Measurements from ENCODE around the gene TRAPPC6A. TPM values are rescaled to one million over a fixed set of nuclear protein-coding genes. Genes with fewer than 3 reads are reported as not detected.

The TRAPPC6A gene
- total RNA-seq, 1 donor from 2014 or later = 38.9 TPM

GRCh38 chr19:45151320-45151719 is 26.7 kb downstream of the TRAPPC6A start:
- intact Hi-C loops (cut with micrococcal nuclease) = no loop called here

DNA sequence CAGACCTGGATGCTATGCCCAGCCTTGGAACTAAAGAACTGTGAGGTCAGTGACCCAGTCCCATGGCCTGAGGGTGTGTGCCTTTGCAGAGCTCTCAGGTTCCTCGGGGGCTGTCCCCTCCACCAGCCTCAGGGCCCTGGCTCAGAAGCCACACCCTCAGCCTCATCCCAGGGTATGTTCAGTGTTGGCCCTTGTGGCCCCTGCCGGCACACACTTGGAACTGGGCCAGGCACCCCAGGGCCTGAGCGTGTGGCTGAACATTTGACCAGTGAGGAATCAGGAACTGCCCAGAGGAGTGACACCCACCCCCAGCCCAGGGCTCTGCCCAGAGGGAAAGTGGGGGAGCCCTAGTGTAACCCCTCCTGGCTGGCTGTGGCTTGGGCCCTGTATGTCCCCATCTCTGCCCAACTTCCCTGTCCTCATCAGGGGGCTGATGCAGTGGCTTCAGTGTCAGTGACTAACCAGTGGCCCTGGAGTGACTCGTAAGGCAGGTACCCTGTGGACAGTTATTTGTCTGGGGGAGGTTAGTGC is 27.2 kb downstream of the TRAPPC6A start:
- intact Hi-C loops (cut with micrococcal nuclease) = no loop called here

DNA sequence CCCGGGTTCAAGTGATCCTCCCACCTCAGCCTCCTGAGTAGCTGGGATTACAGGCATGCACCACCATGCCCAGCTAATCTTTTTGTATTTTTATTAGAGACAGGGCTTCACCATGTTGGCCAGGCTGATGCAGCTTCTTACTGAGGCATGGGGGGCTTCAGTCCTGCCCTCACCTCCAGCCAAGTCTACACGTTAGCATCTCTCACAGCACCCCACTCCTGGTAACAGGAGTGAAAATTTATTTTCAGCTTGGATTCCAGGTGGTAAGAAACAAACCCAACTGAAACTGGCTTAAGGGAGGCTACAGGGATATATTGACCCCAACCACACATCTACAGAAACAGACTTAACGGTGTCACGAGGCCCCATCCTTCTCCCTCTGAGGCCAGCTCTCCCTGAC is 27.9 kb downstream of the TRAPPC6A start:
- intact Hi-C loops (cut with micrococcal nuclease) = no loop called here

DNA sequence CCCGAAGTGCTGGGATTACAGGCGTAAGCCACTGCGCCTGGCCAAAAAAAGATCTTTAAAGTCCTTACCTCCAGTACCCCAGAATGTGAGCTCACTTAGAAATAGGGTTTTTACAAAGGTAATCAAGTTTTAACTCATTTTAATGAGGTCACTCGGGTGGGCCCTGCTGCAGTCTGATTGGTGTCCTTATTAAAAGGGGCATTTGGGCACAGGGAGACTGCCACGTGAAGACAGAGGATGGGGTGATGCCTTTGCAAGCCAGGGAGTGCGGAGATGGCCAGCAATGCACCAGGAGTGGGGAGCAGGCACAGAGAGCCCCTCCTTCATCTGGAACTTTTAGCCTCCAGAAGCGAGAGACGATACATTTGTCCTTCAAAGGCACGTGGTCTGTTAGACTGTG is 28.9 kb downstream of the TRAPPC6A start:
- intact Hi-C loops (cut with micrococcal nuclease) = no loop called here

DNA sequence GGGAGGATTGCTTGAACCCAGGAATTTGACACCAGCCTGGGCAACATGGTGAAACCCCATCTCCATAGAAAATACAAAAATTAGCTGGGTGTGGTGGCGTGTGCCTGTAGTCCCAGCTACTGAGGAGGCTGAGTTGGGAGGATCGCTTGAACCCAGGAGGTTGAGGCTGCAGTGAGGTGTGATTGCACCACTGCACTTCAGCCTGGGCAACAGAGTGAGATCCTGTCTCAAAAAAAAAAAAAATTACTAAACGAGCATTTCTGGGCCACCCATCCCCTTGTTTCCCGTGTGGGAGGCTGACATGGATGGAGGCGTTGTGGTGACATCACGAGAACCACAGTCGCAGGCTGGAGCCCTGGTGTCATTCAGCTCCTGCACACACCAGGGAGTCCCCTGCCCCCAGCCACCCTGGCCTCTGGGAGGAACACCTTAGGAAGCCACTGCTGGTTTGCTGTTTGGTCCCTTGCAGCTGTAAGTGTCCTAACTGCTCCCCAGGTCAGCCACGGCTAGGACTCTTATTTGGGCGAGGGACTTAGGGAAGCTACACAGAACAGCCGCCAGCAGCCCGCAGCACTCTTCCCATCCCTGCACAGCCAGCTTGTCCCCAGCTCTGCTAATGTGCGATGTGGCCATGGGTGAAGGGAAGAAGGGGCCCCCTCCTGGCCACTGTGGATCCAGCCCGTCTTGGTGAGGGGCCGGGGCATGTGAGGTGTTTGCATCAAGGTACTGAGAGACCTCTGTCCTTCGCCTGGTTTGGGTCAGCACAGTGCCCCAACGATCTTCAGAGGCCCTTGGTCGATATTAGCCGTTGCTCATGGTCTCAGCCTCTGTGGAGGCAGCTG is 30.0 kb downstream of the TRAPPC6A start:
- intact Hi-C loops (cut with micrococcal nuclease) = no loop called here

- intact Hi-C loops (cut with micrococcal nuclease) = no loop called here
Measured at GRCh38 chr19:45146741-45147205, 31.3 kb downstream of the TRAPPC6A start.

- intact Hi-C loops (cut with micrococcal nuclease) = no loop called here
Measured at GRCh38 chr19:45146251-45146650, 31.8 kb downstream of the TRAPPC6A start.

- intact Hi-C loops (cut with micrococcal nuclease) = no loop called here
Measured at GRCh38 chr19:45145270-45146189, 32.5 kb downstream of the TRAPPC6A start.

DNA sequence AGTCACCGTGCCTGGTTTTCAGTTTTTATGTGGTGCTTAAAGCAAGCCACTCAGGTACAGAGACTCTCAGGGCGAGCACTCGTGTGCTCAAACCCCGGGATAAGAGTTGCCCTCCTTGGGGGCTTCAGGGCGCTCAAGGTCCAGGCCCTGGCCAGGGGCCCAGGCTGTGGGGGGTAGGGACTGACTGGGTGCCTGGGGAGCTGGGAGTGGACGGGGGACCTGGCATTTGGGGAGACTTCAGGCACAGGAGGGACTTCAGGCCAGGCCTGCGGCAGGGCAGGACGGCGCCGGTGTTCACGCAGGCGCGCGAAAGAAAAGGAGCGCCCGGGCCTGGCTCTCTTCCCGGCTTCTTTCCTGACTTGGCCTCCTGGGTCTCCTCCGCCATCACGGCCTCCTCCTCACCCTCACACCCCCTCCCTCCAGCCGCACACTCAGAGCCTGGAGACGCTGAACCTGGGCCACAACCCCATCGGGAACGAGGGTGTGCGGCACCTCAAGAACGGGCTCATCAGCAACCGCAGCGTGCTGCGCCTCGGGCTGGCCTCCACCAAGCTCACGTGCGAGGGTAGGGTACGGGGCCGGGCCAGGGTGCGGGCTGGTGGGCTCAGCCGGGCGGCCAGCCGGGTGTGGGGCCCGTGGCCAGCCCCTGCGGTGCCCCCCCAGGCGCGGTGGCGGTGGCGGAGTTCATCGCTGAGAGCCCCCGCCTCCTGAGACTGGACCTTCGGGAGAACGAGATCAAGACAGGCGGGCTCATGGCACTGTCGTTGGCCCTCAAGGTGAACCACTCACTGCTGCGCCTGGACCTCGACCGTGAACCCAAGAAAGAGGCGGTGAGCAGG is 33.4 kb downstream of the TRAPPC6A start:
- intact Hi-C loops (cut with micrococcal nuclease) = no loop called here

DNA sequence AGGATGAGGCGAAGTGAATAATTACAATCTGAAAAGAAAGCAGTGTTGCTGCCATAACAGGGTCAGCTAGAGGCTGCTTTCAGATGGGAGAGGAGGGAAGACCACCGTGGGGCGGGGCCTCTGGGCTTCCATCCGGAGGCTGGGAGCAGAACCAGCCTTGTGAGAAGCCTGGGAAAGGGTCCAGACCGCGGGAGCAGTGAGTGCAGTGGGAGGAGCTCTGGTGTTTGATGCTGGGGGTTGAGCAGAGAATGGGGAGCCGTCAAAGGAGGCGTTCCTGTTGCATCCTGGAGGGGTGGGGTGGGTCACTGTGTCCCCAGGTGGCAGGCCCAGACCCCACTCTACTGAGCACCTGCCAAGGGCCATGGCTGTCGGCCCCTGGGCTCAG is 35.3 kb downstream of the TRAPPC6A start:
- intact Hi-C loops (cut with micrococcal nuclease) = no loop called here

DNA sequence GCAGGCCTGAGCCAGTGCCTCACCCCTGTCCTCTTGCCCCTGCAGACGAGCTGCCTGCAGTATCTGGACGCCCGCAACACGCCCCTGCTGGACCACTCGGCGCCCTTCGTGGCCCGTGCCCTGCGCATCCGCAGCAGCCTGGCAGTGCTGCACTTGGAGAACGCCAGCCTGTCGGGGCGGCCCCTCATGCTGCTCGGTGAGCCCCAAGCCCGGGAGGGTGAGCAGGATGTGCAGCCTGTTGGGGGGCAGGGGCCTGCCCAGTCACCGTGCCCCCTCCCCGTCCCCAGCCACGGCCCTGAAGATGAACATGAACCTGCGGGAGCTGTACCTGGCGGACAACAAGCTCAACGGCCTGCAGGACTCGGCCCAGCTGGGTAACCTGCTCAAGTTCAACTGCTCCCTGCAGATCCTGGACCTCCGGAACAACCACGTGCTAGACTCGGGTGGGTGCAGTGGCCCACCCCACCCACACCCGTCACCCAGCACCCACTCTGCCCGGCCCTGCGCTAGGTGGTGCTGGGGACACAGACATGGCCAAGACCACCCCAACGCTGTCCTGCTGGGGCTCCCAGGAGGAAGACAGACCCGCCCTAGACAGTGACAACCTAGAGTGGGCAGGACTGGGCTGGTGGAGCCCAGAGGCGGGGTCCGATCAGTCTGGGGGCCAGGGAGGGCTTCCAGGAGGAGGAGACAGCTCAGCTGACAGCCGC is 35.9 kb downstream of the TRAPPC6A start:
- intact Hi-C loops (cut with micrococcal nuclease) = no loop called here

- intact Hi-C loops (cut with micrococcal nuclease) = no loop called here
Measured at GRCh38 chr19:45141203-45141900, 36.7 kb downstream of the TRAPPC6A start.

DNA sequence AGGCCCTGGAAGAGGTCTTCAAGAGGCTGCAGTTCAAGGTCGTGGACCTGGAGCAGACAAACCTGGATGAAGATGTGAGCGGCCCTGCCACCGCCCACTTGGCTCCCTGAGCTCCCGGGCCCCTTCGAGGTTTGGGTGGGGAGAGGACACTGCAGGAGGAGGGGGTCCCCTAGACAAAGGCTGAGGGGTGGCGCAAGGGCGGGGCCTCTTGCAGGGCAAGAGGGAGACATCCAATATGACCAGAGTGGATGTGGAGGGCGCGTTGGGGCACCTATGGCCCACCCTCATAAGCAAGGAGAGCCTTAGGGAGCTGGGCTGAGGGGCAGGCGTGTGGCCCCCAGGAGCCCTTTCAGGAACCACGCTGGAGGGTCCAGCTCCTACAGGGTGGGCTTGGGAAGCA is 37.5 kb downstream of the TRAPPC6A start:
- intact Hi-C loops (cut with micrococcal nuclease) = no loop called here

- intact Hi-C loops (cut with micrococcal nuclease) = no loop called here
Measured at GRCh38 chr19:45140144-45140503, 37.9 kb downstream of the TRAPPC6A start.

GRCh38 chr19:45139286-45140143 is 38.5 kb downstream of the TRAPPC6A start:
- intact Hi-C loops (cut with micrococcal nuclease) = no loop called here

GRCh38 chr19:45138303-45138751 is 39.7 kb downstream of the TRAPPC6A start:
- intact Hi-C loops (cut with micrococcal nuclease) = no loop called here

GRCh38 chr19:45137179-45137761 is 40.8 kb downstream of the TRAPPC6A start:
- intact Hi-C loops (cut with micrococcal nuclease) = no loop called here

DNA sequence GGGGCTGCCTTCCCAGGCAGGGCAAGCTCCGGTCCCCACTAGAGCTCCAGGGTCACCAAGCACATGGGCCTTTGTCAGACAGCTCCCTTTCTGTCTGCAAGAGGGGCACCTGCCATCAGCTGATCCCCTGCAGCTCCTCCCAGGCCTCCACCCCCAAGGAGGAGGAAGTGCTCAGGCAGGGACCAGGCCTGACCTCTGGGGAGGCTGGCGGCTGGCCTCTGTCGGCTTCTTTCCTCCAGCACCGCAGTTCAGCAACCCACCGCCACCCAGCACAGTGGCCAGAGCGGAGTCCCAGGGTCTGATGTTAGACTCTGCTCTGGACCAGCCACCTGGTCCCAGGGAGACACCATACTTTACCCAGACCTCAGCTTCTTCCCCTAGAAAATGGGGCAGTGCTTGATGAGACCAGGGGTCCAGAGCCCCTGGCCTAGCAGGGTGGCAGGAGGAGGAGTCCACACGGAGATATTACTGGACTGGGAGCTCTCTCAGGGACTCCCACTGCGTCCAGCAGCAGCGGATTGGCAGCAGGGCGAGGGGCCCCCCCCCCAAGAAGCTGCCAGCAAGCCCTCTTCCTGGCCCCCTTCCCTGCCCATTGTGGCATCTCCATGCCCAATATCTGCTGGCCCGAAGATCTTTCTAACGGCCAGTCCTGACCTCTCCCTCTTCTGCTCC is 41.4 kb downstream of the TRAPPC6A start:
- intact Hi-C loops (cut with micrococcal nuclease) = no loop called here

Measured in T-helper 1 cell treated with Interleukin-12 subunit alpha and Interleukin-12 subunit beta and Interleukin-4 antibody, amounts not matched to agents 30 ng/mL and 1 ng/mL, for 36 hours (primary cell).